ENCODE results near the gene SPINK5.

Gene SPINK5

GRCh38 chr5:148147415-148147814, 83.6 kb downstream of the SPINK5 start:
- WGBS: 91% methylated on average over 3 of the region's 4 CpGs
- Histone ChIP-seq H3K27ac (ENCODE audit: low read depth, low read length) (no peak overlapping the region), H3K9me3 (ENCODE audit: insufficient read depth, low read depth, low read length) (no peaks in the 10 kb centered on the region), H3K4me3 (ENCODE audit: low read length) (no peak overlapping the region), H3K4me1 (ENCODE audit: insufficient read depth, low read length) (peaks cover 10% of the 10 kb centered on the region; the same call in 1 of the 2 replicates), H3K9ac (ENCODE audit: low read depth, low read length) (no peak overlapping the region), H3K27me3 (ENCODE audit: insufficient read depth, low read length) (no peaks in the 10 kb centered on the region), H3K36me3 (ENCODE audit: insufficient read depth, low read length) (no peaks in the 10 kb centered on the region)

- H3K4me3 ChIP-seq (ENCODE audit: low read length): no peak overlapping the region
- H3K27ac ChIP-seq (ENCODE audit: low read depth, low read length): no peak overlapping the region
- H3K4me1 ChIP-seq (ENCODE audit: insufficient read depth, low read length): no peaks in the 10 kb centered on the region
- H3K36me3 ChIP-seq (ENCODE audit: insufficient read depth, low read length): no peaks in the 10 kb centered on the region
- WGBS: 96% methylated on average over 2 of the region's 2 CpGs
- no peaks in the 10 kb centered on the region for H3K27me3 ChIP-seq (ENCODE audit: insufficient read depth, low read length)
- H3K9ac ChIP-seq (ENCODE audit: low read depth, low read length): no peak overlapping the region
- no peaks in the 10 kb centered on the region for H3K9me3 ChIP-seq (ENCODE audit: insufficient read depth, low read depth, low read length)
Measured at GRCh38 chr5:148151872-148152271, 88.1 kb downstream of the SPINK5 start.

GRCh38 chr5:148152781-148153180, 89.0 kb downstream of the SPINK5 start:
- Histone ChIP-seq H3K4me3 (ENCODE audit: low read length) (no peak overlapping the region), H3K9ac (ENCODE audit: low read depth, low read length) (no peak overlapping the region), H3K27me3 (ENCODE audit: insufficient read depth, low read length) (no peaks in the 10 kb centered on the region), H3K4me1 (ENCODE audit: insufficient read depth, low read length) (no peaks in the 10 kb centered on the region), H3K36me3 (ENCODE audit: insufficient read depth, low read length) (no peaks in the 10 kb centered on the region), H3K9me3 (ENCODE audit: insufficient read depth, low read depth, low read length) (no peaks in the 10 kb centered on the region), H3K27ac (ENCODE audit: low read depth, low read length) (no peak overlapping the region)

- no peaks in the 10 kb centered on the region for H3K27me3 ChIP-seq (ENCODE audit: insufficient read depth, low read length)
- no peaks in the 10 kb centered on the region for H3K9me3 ChIP-seq (ENCODE audit: insufficient read depth, low read depth, low read length)
- H3K9ac ChIP-seq (ENCODE audit: low read depth, low read length): no peak overlapping the region
- no peaks in the 10 kb centered on the region for H3K36me3 ChIP-seq (ENCODE audit: insufficient read depth, low read length)
- WGBS: 100% methylated on average over 1 of the region's 1 CpG
- no peak overlapping the region for H3K27ac ChIP-seq (ENCODE audit: low read depth, low read length)
- H3K4me1 ChIP-seq (ENCODE audit: insufficient read depth, low read length): no peaks in the 10 kb centered on the region
- H3K4me3 ChIP-seq (ENCODE audit: low read length): no peak overlapping the region
Measured at GRCh38 chr5:148156609-148157008, 92.8 kb downstream of the SPINK5 start.

- Histone ChIP-seq H3K36me3 (ENCODE audit: insufficient read depth, low read length) (no peaks in the 10 kb centered on the region), H3K4me3 (ENCODE audit: low read length) (no peak overlapping the region), H3K9ac (ENCODE audit: low read depth, low read length) (no peak overlapping the region), H3K4me1 (ENCODE audit: insufficient read depth, low read length) (no peaks in the 10 kb centered on the region), H3K27me3 (ENCODE audit: insufficient read depth, low read length) (no peaks in the 10 kb centered on the region), H3K9me3 (ENCODE audit: insufficient read depth, low read depth, low read length) (no peaks in the 10 kb centered on the region), H3K27ac (ENCODE audit: low read depth, low read length) (no peak overlapping the region)
- WGBS: 100% methylated on average over 1 of the region's 1 CpG
Measured at GRCh38 chr5:148162038-148162437, 98.3 kb downstream of the SPINK5 start.

GRCh38 chr5:148163345-148163744, 99.6 kb downstream of the SPINK5 start:
- Histone ChIP-seq H3K4me1 (ENCODE audit: insufficient read depth, low read length) (no peaks in the 10 kb centered on the region), H3K4me3 (ENCODE audit: low read length) (no peak overlapping the region), H3K27me3 (ENCODE audit: insufficient read depth, low read length) (no peaks in the 10 kb centered on the region), H3K9ac (ENCODE audit: low read depth, low read length) (no peak overlapping the region), H3K27ac (ENCODE audit: low read depth, low read length) (no peak overlapping the region), H3K36me3 (ENCODE audit: insufficient read depth, low read length) (no peaks in the 10 kb centered on the region), H3K9me3 (ENCODE audit: insufficient read depth, low read depth, low read length) (no peaks in the 10 kb centered on the region)
- WGBS: 87% methylated on average over 1 of the region's 1 CpG

GRCh38 chr5:148166550-148167283, 102.9 kb downstream of the SPINK5 start:
- Histone ChIP-seq H3K4me1 (ENCODE audit: insufficient read depth, low read length) (no peaks in the 10 kb centered on the region), H3K9ac (ENCODE audit: low read depth, low read length) (no peak overlapping the region), H3K36me3 (ENCODE audit: insufficient read depth, low read length) (no peaks in the 10 kb centered on the region), H3K9me3 (ENCODE audit: insufficient read depth, low read depth, low read length) (no peaks in the 10 kb centered on the region), H3K4me3 (ENCODE audit: low read length) (no peak overlapping the region), H3K27me3 (ENCODE audit: insufficient read depth, low read length) (no peaks in the 10 kb centered on the region), H3K27ac (ENCODE audit: low read depth, low read length) (no peak overlapping the region)
- WGBS: 100% methylated on average over 1 of the region's 4 CpGs

- Histone ChIP-seq H3K9me3 (ENCODE audit: insufficient read depth, low read depth, low read length) (no peaks in the 10 kb centered on the region), H3K4me3 (ENCODE audit: low read length) (no peak within 1 kb of the TSS), H3K27me3 (ENCODE audit: insufficient read depth, low read length) (no peaks in the 10 kb centered on the region), H3K4me1 (ENCODE audit: insufficient read depth, low read length) (no peaks in the 10 kb centered on the region), H3K36me3 (ENCODE audit: insufficient read depth, low read length) (no peaks in the 10 kb centered on the region), H3K27ac (ENCODE audit: low read depth, low read length) (no peak within 1 kb of the TSS), H3K9ac (ENCODE audit: low read depth, low read length) (no peak within 1 kb of the TSS)
- WGBS: 94% methylated on average over 1 of the region's 1 CpG
Measured at GRCh38 chr5:148168246-148168645, 104.5 kb downstream of the SPINK5 start, which contains the start of gene SPINK14. SPINK14 (plus strand) TSS chr5:148168546; CDS start chr5:148169733, 1,187 bp downstream.

- 100% methylated on average over 2 of the region's 2 CpGs for WGBS
- H3K36me3 ChIP-seq (ENCODE audit: insufficient read depth, low read length): no peaks in the 10 kb centered on the region
- no peak overlapping the region for H3K4me3 ChIP-seq (ENCODE audit: low read length)
- H3K4me1 ChIP-seq (ENCODE audit: insufficient read depth, low read length): no peaks in the 10 kb centered on the region
- no peak overlapping the region for H3K27ac ChIP-seq (ENCODE audit: low read depth, low read length)
- no peaks in the 10 kb centered on the region for H3K27me3 ChIP-seq (ENCODE audit: insufficient read depth, low read length)
- H3K9me3 ChIP-seq (ENCODE audit: insufficient read depth, low read depth, low read length): no peaks in the 10 kb centered on the region
- H3K9ac ChIP-seq (ENCODE audit: low read depth, low read length): no peak overlapping the region
Measured at GRCh38 chr5:148172377-148172776, 108.6 kb downstream of the SPINK5 start.

- Histone ChIP-seq H3K9ac (ENCODE audit: low read depth, low read length) (no peak overlapping the region), H3K27ac (ENCODE audit: low read depth, low read length) (no peak overlapping the region), H3K4me1 (ENCODE audit: insufficient read depth, low read length) (no peaks in the 10 kb centered on the region), H3K36me3 (ENCODE audit: insufficient read depth, low read length) (no peaks in the 10 kb centered on the region), H3K9me3 (ENCODE audit: insufficient read depth, low read depth, low read length) (no peaks in the 10 kb centered on the region), H3K27me3 (ENCODE audit: insufficient read depth, low read length) (no peaks in the 10 kb centered on the region), H3K4me3 (ENCODE audit: low read length) (no peak overlapping the region)
- WGBS: 67% methylated on average over 2 of the region's 2 CpGs
Measured at GRCh38 chr5:148176480-148176879, 112.7 kb downstream of the SPINK5 start.

GRCh38 chr5:148177207-148177606, 113.4 kb downstream of the SPINK5 start:
- H3K9ac ChIP-seq (ENCODE audit: low read depth, low read length): no peak overlapping the region
- WGBS: 89% methylated on average over 1 of the region's 1 CpG

More at GRCh38 chr5:148177207-148177606, 113.4 kb downstream of the SPINK5 start:
- Histone ChIP-seq H3K4me3 (ENCODE audit: low read length) (no peak overlapping the region), H3K4me1 (ENCODE audit: insufficient read depth, low read length) (no peaks in the 10 kb centered on the region), H3K36me3 (ENCODE audit: insufficient read depth, low read length) (no peaks in the 10 kb centered on the region), H3K27me3 (ENCODE audit: insufficient read depth, low read length) (no peaks in the 10 kb centered on the region), H3K9me3 (ENCODE audit: insufficient read depth, low read depth, low read length) (no peaks in the 10 kb centered on the region), H3K27ac (ENCODE audit: low read depth, low read length) (no peak overlapping the region)

Measured in HUES64 (cell line).